LNCAP (cell line): ENCODE measurements around the gene KRT31.

Source experiments
- CTCF ChIP-seq: fragments of 450-650 bp; IDR thresholded peaks from 2 replicates; pipeline ENCODE4 v1.5.1; 2017; ENCODE audit warnings: mild to moderate bottlenecking

KRT31 gene

DNA sequence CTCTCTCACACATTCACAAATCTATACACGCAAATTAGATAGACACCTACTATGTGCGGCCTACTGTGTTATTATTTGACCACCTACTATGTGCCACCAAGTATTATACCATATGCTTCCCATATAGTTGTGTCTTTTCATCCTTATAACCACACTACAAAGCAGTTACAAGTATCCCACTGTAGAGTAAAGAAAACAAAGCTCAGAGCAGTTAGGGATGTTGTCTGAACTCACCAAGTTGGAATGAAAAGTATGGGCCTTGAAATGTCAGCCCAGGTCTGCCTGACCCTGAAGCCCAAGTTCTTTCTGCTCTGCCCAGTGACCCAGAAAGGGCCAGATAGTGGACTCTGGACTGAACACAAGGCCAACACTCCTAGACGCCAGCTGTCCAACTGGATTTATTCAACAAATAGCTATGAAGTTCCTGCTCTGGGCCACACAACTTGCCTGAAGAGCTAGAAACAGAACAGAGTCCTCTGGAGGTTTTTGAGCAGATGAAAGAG lies 18.5 kb upstream of the KRT31 start:
- TF ChIP-seq CTCF, result no peak

- TF ChIP-seq CTCF, result no peak
These were observed 18.0 kb upstream of the KRT31 start for GRCh38 chr17:41415411-41415810.

DNA sequence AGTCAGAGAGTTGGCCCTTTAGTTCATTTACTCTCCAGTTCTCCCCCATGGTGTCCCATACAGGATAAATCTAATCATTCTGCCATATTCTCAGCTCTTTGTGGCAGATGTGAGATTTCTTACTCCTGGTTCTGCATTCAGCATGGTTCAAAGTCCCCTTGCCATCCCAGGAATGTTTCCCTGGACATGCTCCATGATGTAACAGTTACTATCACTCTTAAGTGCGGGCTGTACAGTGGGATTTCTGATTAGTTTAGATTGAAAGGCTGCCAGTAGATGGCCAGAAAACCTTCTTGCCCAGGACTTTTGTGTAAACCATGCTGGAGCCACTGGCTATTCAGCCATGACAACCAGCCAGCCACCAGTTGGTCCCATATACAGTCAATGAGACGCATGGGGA lies 16.6 kb upstream of the KRT31 start:
- no peak for TF ChIP-seq CTCF

- no peak for TF ChIP-seq CTCF
These were observed 16.0 kb upstream of the KRT31 start for GRCh38 chr17:41413353-41413957.

- TF ChIP-seq CTCF, result no peak
These were observed 13.8 kb upstream of the KRT31 start for GRCh38 chr17:41411072-41411840.

- TF ChIP-seq CTCF, result no peak
These were observed 9.8 kb upstream of the KRT31 start for GRCh38 chr17:41407226-41407625.

DNA sequence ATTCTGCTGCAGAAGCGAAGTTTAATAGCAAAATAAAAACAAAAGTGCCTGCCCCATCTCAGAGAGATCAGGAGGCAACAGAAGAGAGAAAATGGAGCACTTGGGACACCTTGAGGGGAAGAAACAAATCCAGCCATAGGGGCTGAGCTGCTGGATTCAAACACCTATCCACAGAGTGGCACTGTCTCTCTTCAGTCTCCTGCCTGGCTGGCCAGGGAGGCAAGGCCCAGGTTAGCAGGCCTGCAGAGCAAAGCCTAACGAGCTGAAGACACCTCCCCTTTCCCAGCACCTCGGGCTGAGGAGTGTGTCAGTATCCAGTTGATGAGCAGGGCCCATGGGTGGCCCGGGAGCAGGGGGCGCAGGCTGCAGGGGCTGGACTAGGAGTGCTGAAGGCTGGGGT lies 8.8 kb upstream of the KRT31 start:
- no peak for TF ChIP-seq CTCF
